ENCODE data around the gene ASB2.

The ASB2 gene

DNA sequence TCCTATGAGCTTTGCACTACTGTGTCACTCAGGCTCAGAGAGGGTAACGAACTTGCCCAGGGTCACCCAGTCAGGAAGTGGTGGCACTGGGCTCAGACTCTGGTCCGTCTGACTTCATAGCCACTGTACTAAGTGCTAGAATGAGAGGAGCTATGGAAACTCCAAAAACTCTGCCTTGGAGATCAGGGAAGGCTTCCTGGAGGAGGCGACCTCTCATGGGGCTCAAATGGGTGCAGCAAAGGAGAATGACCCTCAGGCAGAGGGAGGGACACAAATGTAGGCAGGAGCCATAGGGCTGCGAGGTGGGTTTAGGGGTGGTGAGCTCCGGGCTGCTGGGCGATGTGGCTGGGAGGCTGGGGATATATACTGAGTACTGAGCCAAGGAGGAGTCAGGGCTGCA is 23.9 kb upstream of the ASB2 start:
- no peak for DNase-seq

DNA sequence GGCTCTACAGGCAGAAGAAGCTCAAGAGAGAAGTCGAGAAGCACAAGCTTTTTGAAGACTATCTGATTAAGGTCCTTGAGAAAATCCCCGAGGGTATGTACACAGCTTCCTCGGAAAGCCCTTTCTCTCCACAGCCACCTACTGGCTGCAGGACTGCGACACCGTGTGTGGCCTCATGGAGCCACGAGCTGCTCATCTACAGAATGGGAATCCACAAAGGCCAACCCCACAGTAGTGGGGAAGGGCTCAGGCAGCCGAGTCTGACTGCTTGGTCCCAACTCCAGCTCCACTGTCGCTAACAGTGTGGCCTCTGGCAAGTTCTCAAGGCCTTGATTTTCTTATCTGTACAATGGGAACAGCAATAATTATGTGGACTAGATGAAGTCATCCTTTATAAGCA is 23.2 kb upstream of the ASB2 start:
- DNase-seq = no peak

DNA sequence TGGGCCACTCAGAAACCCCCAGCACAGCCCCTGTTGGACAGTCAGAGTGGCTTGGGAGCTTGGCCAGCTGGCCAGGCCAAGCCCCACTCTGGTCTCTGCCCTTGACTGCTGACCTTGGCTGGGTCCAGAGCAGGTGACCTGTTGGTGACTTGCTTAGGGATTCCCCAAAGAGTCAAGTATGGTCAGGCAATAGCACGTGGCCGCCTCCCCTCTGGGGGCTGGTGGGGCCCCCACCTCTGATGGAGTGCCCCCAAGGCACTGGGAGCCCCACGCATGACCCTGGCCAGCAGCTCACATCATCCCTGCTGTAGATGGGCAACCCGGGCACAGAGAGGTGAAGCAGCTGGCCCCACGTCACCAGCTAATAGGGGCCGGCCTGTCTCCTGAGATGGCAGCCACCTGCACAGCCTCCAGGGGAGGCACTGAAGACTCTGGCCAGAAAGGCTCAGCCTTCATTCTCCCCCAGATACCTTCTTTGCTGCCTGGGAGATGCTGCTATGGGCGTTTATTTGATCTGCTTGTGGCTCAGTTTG is 22.6 kb upstream of the ASB2 start:
- DNase-seq = no peak

DNA sequence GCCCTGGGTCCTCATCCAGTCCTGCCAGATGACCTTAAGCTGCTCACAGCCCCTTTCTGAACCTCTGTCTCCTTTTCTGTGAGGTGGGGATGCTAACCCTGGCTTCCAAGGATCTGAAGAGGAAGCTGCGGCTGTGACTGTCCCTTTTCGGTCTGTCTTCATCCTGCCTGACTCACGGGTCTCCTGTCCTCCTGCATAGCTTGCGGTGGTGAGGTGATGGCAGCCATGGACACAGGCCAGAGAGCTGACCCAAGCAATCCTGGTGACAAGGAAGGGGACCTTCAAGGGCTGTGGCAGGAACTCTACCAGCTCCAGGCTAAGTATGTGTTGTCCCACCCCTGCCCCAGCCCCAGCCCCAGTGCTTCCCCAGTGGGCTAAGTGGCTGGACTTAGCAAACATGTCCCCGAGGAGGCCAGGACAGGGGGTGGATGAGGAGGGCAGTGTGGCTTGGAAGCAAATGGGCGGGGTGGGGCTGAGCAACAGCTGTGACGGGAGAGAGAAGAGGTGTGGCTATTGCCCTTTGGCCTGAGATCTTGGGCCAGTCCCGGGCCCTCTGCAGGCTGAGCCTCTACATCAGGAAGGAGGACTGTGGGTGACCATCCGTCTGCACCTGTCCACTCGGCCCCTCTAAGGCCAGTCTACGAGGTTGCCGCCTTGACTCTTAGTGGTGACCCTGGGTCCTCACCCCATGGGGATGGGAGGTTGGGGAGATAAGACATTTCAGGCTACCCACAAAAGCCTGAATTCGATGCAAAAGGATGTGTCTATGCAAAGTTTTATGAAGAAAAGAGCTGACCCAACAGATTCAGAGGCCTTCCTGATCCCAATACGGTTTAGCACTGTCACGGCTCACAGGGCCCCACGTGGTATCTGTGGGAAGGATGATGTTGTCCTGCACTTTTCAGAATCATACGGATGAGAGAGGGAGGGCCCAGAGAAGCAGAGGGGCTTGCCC is 21.8 kb upstream of the ASB2 start:
- no peak for DNase-seq

DNA sequence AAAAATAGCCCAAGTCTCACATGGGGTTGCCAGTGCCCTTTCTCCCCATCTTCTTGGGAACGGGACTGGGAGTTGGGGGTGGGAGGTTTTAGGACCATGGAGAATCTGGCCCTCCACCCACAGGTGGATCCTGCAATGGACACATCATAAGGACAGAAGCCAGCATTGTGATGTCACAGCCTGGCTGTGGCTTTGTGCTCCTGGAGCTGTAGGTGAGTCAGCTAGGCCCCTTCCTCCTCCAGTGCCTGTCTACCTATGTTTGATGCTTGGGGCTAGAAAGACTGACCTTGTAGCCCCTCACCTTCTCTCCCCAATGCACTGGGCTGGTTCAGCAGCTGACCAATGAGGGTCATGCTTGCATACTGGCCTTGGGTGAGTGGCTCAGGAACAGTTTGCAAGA is 20.7 kb upstream of the ASB2 start, which contains the start of gene CCDC197:
Gene CCDC197 (plus strand): TSS at position 220 of the 400 bp plus-strand sequence. CDS start 831 bp downstream, outside the sequence.
- DNase-seq = no peak

DNA sequence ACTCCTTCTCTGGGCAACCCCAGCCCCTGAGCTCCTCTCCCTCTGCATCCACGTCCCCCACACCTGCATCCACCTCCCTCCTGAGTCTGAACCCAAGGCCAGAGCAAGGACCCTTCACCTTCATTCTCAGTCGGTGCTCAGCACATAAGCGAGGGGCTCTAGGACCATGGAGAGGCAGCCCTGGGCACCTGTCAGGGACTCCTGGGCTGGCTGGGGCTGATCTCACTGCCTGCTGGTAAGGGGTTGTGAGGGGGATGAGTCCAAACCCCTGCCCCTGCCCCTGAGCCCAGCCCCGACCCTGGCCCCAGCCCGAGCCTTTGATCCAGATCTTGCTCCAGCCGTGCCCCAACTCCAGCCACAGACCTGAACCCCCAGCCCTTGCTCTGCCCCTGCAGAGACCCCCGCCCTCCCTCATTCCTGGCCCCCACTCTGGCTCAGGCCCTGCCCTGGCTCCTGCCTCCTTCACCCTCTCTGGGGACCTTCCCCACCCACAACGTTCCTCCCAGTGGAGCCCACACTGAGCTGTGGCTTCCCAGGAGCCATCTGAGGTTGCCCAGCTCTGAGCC is 19.8 kb upstream of the ASB2 start:
- DNase-seq = no peak

DNA sequence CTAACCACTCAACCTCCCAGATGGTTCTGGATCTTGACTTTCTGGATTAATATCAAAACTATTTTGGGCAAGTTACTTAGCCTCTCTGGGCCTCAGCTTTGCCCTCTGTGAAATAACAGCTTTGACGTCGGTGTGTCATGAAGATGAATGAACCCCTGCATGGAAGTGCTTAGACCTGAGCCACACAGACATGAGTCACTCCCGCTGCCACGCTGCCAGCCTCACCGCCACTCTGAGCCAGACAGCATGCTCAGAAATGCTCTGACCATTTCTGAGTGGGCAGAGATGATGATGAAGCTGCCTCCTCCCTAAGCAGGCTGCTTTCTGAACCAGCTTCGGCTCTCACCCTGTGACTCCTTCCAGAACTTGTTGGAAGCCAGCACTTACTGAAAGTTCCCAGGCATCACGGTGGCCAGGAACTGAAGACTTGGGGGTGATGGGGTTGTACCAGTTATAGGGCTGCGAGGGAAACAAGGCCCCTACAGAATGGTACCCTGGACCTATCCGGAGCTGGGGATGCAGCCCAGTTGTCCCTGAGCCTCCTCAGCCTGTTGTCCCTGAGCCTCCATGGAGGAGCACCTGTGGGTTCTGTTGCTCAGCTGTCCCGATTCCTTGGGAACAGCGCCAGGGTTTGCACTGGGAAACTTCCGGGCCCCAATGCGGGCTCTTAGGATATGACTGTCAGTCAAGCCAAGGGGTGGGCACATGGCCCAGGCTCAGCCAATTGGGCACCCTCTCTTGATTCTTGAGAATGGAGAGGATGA is 18.7 kb upstream of the ASB2 start:
- DNase-seq = no peak

DNA sequence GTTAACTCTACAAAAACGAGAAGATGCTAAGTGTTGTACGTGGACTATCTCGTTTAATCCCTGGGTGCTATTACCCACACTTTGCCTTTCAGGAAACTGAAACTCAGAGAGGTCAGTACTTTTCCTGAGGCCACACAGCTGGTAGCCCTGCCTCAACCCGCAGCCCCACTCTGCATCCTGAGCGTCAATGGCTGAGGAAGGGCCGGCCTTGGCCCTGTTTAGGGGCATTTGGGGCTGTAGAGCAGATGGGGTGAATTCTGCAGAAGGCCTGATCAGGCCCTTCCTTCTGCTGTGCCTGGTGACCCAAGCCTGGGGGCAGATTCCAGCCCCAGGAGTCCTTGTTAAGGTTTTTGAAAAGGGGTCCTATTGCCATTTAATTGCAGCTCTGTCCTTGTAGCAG is 17.0 kb upstream of the ASB2 start:
- DNase-seq = no peak

DNA sequence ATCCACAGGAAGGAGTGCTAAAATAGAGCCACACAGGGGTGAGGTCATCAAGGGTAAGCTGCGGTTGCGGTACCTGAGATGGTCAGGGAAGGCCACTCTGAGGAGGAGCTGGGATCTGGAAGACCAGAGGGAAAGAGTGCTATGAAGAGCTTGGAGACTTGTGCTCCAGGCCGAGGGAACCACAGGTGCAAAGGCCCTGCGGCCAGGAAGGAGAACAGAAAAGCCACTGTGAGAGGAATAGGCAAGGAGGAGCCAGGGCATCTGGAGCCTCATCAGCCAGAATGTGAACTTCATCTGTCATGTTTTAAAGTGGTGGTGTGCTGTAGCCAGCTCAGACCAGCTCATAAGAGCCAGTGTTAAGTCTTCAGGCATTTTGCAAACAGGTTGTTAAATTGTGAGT is 15.3 kb upstream of the ASB2 start:
- no peak for DNase-seq

DNA sequence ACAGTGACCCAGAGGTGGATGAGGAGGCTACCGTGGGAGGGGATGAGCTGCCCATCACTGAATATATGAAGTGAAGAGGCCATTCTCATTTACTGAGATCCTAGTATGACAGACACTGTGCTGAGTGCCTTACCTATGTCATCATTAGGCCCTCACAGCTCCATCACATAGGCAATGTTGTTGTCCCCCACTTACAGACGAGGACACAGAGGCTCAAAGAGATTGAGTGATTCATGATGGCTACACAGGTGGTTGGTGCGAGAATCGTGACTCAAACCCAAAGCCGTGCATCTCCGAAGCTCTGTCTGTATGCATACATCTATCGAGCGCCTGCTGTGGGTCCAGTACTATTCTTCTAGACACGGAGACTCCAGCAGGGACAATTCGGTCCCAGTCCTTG is 14.8 kb upstream of the ASB2 start:
- DNase-seq = no peak

DNA sequence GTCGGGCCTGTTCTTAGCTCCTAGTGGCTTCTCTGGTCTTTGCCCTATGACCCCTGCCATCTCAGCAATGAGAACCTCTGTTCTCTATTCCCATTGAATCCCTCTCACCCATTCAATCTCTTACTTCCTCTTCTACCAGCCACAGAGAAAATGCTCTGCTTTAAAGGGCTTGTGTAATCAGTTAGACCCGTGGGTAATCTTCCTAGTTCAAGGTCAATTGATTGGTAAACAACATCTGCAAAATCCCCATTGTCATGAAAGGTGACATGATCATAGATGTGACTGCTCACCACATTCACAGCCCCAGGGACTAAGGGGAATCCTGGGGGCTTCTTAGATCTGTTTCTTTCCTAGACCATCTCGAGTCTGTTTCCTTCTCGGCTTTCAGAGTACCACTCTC is 13.6 kb upstream of the ASB2 start:
- no peak for DNase-seq

DNA sequence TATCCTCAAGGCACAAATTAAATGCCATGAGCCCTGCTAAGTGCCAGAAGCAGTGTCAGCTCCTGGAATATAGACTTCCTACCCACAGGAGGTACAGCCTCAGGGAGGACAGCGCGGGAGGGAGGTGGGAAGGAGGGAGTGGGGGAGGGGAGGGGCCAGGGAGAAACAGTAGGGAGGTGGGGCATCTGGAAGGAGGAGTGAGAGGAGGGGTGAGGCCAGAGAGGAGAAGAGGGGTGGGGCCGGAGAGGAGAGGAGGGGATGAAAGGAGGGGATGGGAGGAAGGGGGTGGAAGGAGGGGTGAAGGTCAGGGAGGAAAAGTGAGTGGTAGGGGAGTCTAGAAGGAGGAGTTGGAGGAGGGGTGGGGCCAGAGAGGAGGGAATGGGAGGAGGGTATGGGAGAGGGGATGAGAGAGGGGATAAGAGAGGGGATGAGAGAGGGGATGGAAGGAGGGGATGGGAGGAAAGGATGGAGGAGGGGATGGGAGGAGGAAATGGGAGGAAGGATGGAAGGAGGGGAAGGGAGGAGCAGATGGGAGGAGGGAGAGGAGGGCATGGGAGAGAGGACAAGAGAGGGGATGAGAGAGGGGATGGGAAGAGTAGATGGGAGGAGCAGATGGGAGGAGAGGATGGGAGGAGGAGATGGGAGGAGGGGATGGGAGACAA is 11.6 kb upstream of the ASB2 start:
- no peak for DNase-seq

DNA sequence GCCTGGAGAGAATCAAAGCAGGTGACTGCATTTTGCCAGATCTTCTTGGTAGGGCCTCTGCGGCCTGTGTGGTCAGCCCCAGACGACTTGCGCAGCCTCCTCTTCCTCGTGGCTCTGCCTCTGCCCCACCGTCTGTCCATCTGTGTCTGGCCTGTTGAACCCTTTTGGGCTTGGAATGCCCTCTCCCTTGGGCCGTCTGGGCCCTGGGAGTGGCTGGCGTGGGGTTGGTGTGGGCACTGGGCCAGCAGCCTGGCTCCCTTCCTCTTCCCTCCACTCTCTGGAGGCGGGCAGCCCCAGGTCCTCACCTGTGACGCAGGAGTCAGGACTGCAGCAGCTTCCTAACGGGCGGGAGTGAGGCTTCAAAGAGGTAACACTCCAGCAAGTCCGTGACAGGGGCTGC is 11.0 kb upstream of the ASB2 start:
- no peak for DNase-seq

DNA sequence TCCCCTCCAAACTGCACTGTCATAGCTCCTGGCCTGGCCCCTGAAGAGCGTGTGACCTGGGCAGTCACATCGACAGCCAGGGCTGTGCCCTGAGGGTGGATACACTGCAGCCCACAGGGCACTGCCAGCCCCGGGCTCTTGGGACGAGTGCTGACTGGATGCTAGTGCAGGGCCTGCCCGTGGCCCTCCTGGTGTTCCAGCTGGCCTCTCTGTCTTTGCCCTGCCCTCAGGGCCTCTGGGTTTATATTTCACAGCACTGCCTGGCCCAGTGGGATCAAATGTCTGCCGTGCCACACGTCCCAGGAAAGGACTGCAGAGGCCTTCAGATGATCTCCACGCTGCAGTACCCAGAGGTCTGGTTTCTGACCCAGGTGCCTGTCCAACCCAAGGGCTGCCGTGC is 10.6 kb upstream of the ASB2 start:
- DNase-seq = no peak

DNA sequence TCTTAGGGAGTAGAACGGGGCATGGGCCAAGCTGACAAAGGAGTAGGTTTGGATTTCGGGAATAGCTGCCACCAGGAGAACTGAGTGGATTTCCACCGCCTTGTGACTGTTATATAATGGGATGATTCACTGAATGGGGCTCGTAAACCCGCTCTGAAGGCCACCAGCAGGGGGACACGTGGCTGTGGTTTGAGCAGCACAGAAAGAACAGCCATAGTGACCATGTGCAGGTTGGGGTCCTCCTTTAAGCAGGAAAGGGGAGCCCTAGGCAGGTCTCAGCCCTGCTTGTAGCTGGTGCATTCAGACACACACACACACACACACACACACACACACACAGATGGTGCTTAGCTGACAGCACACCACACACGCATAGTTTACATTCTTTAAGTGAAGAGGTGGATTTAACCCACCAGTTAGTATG is 8.6 kb upstream of the ASB2 start:
- DNase-seq = no peak

DNA sequence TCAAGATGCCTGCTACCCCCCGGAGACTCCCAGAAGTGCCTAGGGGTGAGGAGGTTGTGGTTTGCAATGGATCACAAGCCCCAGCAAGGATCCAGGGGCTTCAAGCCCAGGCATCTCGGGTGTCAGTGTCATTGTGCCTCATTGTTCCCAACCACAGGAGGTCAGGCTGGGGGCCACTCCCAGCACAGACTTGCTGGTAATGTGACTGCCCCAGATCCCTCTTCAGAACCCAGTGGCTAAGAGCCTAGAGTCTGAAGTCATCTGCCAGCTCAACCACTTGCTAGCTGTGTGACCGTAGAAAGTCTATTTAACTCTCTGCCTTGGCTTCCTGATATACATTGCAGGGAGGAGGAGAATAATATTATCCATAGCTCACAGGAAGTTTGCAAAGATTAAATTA is 7.7 kb upstream of the ASB2 start:
- DNase-seq = no peak

DNA sequence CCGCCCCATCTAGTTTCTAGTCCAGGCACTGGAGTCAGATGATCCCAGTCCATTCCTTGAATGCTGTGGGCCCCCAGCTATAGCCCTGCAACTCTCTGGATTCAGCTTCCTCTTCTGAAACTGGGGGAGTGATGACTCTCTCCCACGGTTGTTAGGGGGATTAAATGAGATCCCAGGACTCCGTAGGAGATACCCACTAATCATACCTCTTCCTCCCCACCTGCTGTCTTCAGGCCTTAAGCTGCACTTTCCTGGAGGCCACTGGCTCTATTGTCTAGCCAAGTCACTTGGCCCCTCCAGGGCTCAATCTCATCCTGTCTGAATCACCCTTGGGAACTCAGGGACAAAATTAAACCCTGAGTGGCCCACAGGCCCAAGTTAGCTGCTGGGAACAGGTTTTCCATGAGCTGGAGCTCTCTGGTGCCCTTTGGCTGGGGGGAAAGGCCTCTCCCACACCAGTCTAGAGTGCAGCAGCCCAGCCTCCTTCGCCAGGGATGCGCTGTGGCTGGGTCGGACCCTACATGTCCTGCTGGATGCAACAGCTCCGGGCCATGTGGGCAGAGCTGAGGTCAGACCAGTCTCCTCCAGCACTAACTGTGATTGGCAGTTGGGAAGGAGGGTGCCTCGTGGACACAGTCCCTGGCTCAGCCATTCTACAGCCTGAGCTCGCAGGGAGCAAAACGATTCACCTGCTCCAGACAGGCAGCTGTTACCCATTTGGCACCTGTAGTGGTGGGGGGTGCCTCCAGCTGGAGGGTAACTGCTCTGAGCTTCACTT is 6.0 kb upstream of the ASB2 start:
- no peak for DNase-seq

DNA sequence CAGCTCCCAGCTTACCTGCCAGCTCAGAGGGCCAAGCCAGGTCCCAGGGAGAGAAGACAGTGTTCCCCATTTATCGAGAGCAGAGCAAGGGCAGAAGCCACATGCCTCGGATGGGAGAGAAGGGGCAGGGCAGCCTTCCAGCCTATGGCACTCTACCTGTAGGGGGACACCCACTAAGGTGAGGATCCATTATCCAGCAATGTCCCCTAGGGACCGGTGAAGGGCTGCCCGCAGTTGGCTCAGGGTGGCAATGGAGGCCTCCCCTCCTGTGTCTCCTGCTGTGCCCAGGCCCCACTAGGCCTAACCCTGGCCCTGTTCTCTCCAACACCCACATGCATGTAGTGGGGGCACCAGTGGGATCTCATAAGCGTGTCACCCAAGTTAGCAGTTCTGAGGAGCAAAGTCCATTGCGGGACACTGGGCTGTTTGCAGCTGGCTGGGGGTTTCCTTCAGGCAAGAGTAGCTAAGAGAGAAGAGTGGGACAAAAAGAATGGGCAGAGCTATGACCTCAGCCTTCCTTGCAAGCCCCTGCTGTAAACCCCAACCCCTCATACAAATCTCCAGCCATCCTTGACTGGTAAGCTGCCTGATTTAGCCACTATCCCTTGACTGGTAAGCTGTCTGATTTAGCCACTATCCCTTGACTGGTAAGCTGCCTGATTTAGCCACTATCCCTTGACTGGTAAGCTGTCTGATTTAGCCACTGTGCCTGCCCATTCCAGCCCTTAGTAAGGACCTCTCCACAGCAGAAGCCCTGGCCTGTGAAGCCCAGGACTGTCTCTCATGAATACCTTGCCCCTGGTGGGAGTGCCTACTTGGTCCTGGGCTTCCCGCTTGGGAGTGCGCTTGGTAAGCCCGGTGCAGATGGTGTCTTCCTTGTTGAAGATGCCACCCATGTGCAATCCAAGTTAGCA is 5.2 kb upstream of the ASB2 start:
- no peak for DNase-seq

DNA sequence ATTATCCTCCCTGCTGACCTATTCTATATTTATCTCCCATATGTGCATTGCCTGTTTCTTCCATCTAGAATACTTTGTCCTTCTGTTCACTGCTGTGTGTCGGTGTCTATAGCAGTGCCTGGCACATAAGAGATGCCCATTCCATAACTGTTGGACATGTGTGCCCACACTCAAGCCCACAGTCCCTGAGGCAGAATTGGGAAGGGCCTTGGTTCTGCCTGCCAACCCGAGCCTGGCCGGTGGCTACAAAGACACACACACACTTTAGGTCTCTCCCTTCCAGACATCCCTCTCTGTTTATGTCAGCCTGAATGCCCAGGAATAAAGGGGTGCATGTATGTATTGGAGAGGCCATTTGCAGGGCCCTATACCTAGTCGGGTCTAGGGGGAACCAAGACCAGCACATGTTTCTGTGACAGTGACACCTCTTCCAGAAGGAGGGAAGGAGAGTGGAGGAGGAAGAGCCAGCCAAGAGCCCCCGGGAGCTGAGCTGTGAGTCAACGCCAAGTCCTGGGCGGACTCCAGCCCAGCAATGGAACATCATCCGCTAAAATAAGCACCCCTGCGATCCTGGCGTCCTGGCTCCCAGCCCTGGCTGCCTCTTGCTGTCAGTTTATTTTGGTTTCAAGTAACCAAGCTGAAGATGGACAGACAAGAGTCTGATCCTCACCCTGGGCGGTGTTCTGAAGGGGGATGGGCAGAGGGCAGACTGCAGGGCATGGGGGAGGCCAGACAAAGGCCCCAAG is 4.3 kb upstream of the ASB2 start:
- no peak for DNase-seq

DNA sequence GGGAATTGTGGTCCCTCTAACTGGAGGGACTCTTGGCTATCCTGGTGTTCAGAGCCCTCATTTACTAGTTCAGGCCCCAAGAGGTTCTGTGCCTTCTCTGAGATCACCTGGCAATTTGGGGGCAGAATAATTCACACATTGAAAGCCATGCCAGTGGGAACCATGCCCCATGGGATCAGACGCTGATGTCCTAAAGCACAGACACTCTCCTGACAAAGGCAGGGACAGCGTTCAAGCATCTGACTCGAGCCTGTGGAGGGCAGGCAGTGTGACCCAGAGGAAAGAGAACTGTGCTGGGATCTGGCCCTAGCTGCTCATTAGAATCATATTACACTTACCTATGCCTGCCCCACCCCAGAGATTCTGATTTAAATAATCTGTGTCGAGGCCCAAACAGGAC is 2.4 kb upstream of the ASB2 start:
- no peak for DNase-seq

All from left hindlimb (tissue), 1 donor.